ENCODE measurements around the gene SPRY4.

- TF ChIP-seq CTCF (IDR thresholded peaks at IDR 0.05; ENCODE audit: control extremely low read depth in 1 of 3, insufficient read depth in 1 of 3, low read depth in 1 of 3, low read length in 3 of 3), result no peak
- no peak for TF ChIP-seq EZH2 (IDR thresholded peaks at IDR 0.05; ENCODE audit: low read depth, low read length, severe bottlenecking)
- no peak for TF ChIP-seq SRF (IDR thresholded peaks at IDR 0.05; ENCODE audit: low read depth, low read length)
- no peak for TF ChIP-seq POLR2AphosphoS5 (IDR thresholded peaks at IDR 0.05; ENCODE audit: low read depth, low read length)
- no peak for TF ChIP-seq EP300 (IDR thresholded peaks at IDR 0.05; ENCODE audit: borderline replicate concordance in 1 of 2, low read depth in 2 of 2, low read length in 2 of 2)
- TF ChIP-seq CHD2 (IDR thresholded peaks at IDR 0.05; ENCODE audit: low read length), result no peak
- no peak for TF ChIP-seq CBX8 (IDR thresholded peaks at IDR 0.05; ENCODE audit: borderline replicate concordance, low read depth, low read length)
- no peak for TF ChIP-seq MAFK (IDR thresholded peaks at IDR 0.05; ENCODE audit: low read depth, low read length)
- no peak for TF ChIP-seq TBP (IDR thresholded peaks at IDR 0.05; ENCODE audit: low read depth, low read length)
- no peak for TF ChIP-seq HDAC2 (IDR thresholded peaks at IDR 0.05; ENCODE audit: borderline replicate concordance in 1 of 2, low read depth in 2 of 2, low read length in 2 of 2)
- TF ChIP-seq JUND (IDR thresholded peaks at IDR 0.05; ENCODE audit: low read length), result no peak
Observed at GRCh38 chr5:142320851-142321560, 3.8 kb downstream of the SPRY4 start.

Data from H1 (cell line).